ENCODE results near the gene TMEM258. TPM values are rescaled to one million over a fixed set of nuclear protein-coding genes. Genes with fewer than 3 reads are reported as not detected.

Gene TMEM258
- total and polyA plus RNA-seq, 9 donors = 124 to 196 (median 139) TPM

DNA sequence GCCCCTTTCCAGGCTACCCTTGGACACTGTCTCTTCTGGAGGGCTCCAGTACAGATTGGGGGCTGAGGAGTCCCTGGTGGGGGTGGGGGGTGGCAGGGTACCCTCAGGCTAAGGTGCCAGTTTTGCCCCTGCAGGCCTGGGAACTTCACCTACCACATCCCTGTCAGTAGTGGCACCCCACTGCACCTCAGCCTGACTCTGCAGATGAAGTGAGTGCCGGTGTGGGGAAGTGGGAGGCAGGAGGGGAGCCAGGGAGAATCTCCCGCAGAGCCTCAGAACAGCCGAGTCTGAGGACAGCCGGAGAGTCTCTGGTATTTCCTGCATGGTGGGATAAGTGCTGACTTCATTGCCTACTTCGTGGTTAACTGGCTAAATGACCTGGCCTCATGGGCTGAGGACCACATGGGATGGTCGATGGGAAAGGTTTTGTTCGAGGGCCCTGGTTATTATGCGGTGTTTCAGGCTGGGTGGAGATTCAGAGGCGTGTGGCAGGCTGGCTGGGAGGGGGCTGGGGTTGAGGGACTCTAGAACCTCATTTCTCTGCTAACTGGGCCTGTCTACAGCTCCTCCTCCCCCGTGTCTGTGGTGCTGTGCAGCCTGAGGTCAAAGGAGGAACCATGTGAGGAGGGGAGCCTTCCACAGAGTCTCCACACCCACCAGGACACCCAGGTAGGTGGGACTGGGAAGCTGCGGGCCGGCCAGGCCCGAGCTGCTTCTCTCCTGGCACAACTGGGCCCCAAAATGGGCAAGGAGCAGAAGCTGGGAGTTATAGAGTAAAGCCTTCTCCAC, 8.5 kb downstream of the TMEM258 start:
- 49% methylated on average over 7 of the region's 13 CpGs for WGBS (ENCODE audit: insufficient coverage)
- H3K36me3 ChIP-seq (ENCODE audit: control insufficient read depth, insufficient read depth, low read length) = peaks cover 54% of the 10 kb centered on the region
- no peak overlapping the region for H3K27ac ChIP-seq (ENCODE audit: low read length)
- DNase-seq = no peak
- H3K4me3 ChIP-seq (ENCODE audit: low read length) = no peak overlapping the region
- no peaks in the 10 kb centered on the region for H3K9me3 ChIP-seq (replicated peaks; ENCODE audit: control insufficient read depth, low read depth, low read length)
- peaks cover 14% of the 10 kb centered on the region for H3K4me1 ChIP-seq (ENCODE audit: control insufficient read depth, insufficient read depth, low read length)
- no peaks in the 10 kb centered on the region for H3K27me3 ChIP-seq (ENCODE audit: control insufficient read depth, insufficient read depth, low read length)

DNA sequence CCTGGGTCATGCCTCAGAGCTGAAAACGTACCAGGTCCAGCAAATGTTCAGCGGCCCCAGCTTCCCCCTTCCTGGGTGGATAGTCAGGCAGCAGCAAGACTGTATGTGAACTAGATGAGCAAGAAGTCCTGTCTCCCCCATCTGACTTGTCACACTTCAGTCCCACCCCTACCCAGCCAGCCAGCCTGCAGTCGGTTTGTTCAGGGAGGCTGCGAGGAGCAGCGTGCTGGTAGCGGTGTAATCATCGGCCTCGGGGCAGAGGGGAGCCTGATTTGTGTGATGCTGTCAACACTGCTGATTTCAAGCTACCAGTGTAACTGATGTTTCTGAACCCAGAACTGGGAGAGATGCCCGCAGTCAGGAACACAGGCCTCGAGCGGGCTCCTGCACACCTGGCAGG, 9.6 kb downstream of the TMEM258 start:
- DNase-seq = no peak
- peaks cover 44% of the 10 kb centered on the region for H3K36me3 ChIP-seq (ENCODE audit: control insufficient read depth, insufficient read depth, low read length)
- no peak overlapping the region for H3K27ac ChIP-seq (ENCODE audit: low read length)
- peaks cover 14% of the 10 kb centered on the region for H3K4me1 ChIP-seq (ENCODE audit: control insufficient read depth, insufficient read depth, low read length)
- no peak overlapping the region for H3K4me3 ChIP-seq (ENCODE audit: low read length)
- no peaks in the 10 kb centered on the region for H3K9me3 ChIP-seq (replicated peaks; ENCODE audit: control insufficient read depth, low read depth, low read length)
- peaks cover 2% of the 10 kb centered on the region for H3K27me3 ChIP-seq (ENCODE audit: control insufficient read depth, insufficient read depth, low read length)
- WGBS (ENCODE audit: insufficient coverage) = 81% methylated on average over 9 of the region's 11 CpGs

DNA sequence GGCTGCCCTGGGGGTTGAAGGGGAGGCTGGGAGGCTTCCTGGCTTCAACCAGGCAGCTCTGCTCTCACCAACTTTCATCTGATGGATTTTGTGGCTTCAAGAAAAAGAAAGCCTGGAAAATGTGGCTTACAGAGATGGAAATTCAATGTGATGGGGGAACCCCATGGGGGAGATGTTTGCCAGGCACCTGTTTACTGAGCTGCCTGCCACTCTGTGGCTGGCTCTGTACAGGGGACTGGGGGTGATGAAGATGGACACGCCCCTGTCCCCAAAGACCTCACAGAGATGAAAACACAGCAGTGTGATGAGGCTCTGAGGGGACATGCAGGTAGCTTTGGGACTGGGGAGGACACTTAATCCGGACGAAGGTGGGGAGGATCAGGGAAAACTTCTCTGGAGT, 10.1 kb downstream of the TMEM258 start:
- Histone ChIP-seq H3K27ac (ENCODE audit: low read length) (no peak overlapping the region), H3K36me3 (ENCODE audit: control insufficient read depth, insufficient read depth, low read length) (peaks cover 38% of the 10 kb centered on the region), H3K27me3 (ENCODE audit: control insufficient read depth, insufficient read depth, low read length) (peaks cover 7% of the 10 kb centered on the region), H3K4me1 (ENCODE audit: control insufficient read depth, insufficient read depth, low read length) (peaks cover 19% of the 10 kb centered on the region), H3K9me3 (replicated peaks; ENCODE audit: control insufficient read depth, low read depth, low read length) (no peaks in the 10 kb centered on the region), H3K4me3 (ENCODE audit: low read length) (no peak overlapping the region)
- WGBS (ENCODE audit: insufficient coverage) = 77% methylated on average over 3 of the region's 3 CpGs
- DNase-seq = no peak

DNA sequence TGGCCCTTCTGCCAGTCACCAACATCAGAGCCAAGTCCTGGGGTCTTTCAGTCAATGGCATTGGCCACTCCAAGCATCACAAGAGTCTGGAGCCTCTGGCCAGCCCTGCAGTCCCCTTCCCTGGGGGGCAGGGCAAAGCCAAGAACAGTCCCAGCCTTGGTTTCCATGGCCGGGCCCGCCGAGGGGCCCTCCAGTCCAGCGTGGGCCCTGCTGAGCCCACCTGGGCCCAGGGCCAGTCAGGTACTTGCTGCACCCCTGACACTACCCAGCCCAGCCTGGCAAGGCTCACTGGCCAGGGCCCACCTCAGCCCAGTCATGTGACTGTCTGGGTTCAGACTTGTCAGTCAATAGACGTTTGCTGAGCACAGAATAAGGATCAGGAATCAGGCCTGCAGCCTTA, 10.8 kb downstream of the TMEM258 start:
- H3K4me1 ChIP-seq (ENCODE audit: control insufficient read depth, insufficient read depth, low read length) = peaks cover 22% of the 10 kb centered on the region
- peaks cover 31% of the 10 kb centered on the region for H3K36me3 ChIP-seq (ENCODE audit: control insufficient read depth, insufficient read depth, low read length)
- H3K4me3 ChIP-seq (ENCODE audit: low read length) = no peak overlapping the region
- 80% methylated on average over 5 of the region's 5 CpGs for WGBS (ENCODE audit: insufficient coverage)
- H3K9me3 ChIP-seq (replicated peaks; ENCODE audit: control insufficient read depth, low read depth, low read length) = no peaks in the 10 kb centered on the region
- H3K27me3 ChIP-seq (ENCODE audit: control insufficient read depth, insufficient read depth, low read length) = peaks cover 7% of the 10 kb centered on the region
- H3K27ac ChIP-seq (ENCODE audit: low read length) = no peak overlapping the region
- no peak for DNase-seq

DNA sequence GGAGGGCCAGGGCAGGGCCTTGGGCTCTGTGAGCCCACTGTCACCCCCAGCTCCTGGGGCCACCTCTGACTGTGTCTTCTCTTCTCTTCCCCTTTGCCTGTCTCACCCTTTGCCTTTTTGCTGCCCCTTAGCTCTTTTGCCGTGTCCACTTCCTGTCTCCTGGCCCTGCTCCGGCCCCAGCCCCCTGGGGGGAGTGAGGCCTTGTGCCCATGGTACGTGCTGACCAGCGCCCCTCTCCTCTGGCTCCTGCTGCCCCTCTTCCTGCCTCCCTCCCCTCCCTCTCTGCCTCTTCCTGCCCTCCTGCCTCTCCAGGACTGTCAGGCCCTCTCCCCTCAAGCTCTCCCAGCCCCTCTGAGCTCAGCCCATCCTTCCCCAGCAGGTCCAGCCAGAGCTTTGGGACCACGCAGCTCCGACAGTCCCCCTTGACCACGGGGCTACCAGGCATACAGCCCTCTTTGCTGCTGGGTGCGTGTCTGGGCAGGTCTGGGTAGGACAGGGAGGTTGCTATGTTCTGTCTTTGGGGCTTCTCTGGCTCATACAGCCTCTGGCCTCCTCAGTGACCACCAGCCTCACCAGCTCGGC, 11.7 kb downstream of the TMEM258 start:
- no peak for DNase-seq

DNA sequence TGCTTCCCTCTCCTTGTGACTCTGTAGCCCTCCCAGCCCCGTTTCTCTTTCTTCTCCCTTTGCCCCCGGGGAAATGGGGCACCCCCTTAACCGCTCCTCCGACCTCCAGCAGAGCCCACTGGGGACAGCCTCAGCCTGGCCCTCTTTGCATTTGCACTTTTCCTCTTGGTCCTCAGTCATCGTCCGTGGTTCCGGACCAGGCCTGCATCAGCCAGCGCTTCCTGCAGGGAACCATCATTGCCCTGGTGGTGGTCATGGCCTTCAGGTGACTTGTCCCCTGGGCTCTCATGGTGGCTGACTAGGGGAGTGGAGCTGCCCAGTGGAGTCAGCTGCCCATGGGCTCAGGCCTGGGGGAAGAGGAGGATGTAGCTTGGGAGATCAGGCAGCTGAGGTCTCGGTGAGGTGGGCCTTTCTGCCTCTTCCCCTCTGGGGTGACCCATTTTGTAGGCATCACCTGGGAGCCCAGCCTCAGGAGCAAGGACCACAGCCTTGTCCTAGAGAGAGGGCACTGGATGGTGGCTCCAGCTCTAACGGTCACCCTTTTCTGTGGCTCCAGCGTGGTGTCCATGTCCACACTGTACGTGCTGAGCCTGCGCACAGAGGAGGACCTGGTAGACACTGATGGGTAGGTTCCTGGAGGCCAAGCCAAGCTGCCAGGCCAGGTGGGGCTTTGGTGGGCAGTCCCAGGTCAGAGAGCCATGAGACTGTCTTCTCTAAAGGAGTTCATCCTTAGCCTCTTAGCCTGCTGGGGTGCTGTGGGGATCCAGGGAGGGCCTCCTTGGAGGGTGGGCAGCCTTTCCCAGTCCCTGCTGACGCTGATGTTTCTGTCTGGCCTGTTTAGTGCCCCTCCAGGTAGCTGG, 12.5 kb downstream of the TMEM258 start:
- no peaks in the 10 kb centered on the region for H3K9me3 ChIP-seq (replicated peaks; ENCODE audit: control insufficient read depth, low read depth, low read length)
- peaks cover 15% of the 10 kb centered on the region for H3K36me3 ChIP-seq (ENCODE audit: control insufficient read depth, insufficient read depth, low read length)
- H3K27ac ChIP-seq (ENCODE audit: low read length) = no peak overlapping the region
- 90% methylated on average over 10 of the region's 14 CpGs for WGBS (ENCODE audit: insufficient coverage)
- H3K4me3 ChIP-seq (ENCODE audit: low read length) = no peak overlapping the region
- peaks cover 22% of the 10 kb centered on the region for H3K4me1 ChIP-seq (ENCODE audit: control insufficient read depth, insufficient read depth, low read length)
- DNase-seq = no peak
- H3K27me3 ChIP-seq (ENCODE audit: control insufficient read depth, insufficient read depth, low read length) = peaks cover 7% of the 10 kb centered on the region

More for the DNA sequence above, 11.7 kb downstream of the TMEM258 start:
- H3K4me3 ChIP-seq (ENCODE audit: low read length) = no peak overlapping the region
- peaks cover 7% of the 10 kb centered on the region for H3K27me3 ChIP-seq (ENCODE audit: control insufficient read depth, insufficient read depth, low read length)
- H3K36me3 ChIP-seq (ENCODE audit: control insufficient read depth, insufficient read depth, low read length) = peaks cover 22% of the 10 kb centered on the region
- H3K27ac ChIP-seq (ENCODE audit: low read length) = no peak overlapping the region
- no peaks in the 10 kb centered on the region for H3K9me3 ChIP-seq (replicated peaks; ENCODE audit: control insufficient read depth, low read depth, low read length)
- peaks cover 22% of the 10 kb centered on the region for H3K4me1 ChIP-seq (ENCODE audit: control insufficient read depth, insufficient read depth, low read length)
- WGBS (ENCODE audit: insufficient coverage) = 63% methylated on average over 7 of the region's 9 CpGs

DNA sequence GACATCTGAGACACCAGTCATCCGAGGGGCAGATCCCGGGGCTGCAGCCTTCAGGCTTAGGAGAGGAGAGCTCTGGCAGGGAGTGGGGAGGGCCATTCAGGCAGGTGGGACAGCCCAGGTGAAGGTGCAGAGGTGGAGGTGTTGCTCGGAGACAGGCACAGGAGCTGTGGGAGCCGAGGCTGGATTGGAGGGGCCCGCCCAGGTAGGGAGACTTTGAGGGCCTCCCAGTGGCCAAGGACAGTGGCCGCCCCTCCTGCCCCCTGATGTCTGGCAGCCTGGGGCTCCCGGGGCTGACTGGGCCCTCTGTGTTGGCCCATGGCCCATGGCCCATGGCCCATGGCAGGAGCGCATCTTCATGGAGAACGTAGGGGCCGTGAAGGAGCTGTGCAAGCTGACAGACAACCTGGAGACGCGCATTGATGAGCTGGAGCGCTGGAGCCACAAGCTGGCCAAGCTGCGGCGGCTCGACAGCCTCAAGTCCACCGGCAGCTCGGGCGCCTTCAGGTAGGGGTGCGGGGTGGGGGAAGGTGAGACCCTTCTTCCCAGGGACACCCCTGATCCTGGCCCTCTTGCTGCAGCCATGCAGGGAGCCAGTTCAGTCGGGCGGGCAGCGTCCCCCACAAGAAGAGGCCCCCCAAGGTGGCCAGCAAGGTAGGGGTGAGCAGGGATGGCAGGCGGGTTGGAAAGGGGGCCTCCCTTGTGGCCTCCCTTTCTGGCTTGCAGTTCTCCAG, 13.3 kb downstream of the TMEM258 start:
- Histone ChIP-seq H3K4me1 (ENCODE audit: control insufficient read depth, insufficient read depth, low read length) (peaks cover 22% of the 10 kb centered on the region), H3K9me3 (replicated peaks; ENCODE audit: control insufficient read depth, low read depth, low read length) (no peaks in the 10 kb centered on the region), H3K36me3 (ENCODE audit: control insufficient read depth, insufficient read depth, low read length) (peaks cover 8% of the 10 kb centered on the region), H3K4me3 (ENCODE audit: low read length) (no peak overlapping the region), H3K27ac (ENCODE audit: low read length) (no peak overlapping the region), H3K27me3 (ENCODE audit: control insufficient read depth, insufficient read depth, low read length) (peaks cover 7% of the 10 kb centered on the region)
- no peak for DNase-seq
- WGBS (ENCODE audit: insufficient coverage) = 85% methylated on average over 22 of the region's 24 CpGs

DNA sequence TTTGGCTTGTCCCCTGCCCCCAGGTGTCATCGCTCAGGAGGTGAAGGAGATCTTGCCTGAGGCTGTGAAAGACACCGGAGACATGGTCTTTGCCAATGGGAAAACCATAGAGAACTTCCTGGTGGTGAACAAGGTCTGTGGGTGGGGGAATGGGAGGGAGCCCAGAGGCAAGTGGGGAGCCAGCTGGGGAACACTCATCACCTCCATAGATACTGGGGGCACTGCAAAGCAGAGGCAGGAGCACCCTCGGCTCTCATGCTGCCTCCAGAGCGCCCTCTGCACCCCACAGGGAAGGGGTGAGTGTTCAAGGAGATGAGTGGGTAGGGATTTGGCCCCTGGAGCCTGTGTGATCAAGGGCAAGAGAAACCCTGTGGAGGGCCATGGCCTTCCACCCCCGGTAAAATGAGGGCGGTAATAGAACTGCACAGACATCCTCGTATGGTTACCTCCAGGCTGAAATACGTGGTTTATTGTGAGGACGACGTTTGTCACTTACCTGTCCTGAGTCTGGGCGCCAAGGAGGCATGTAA, 14.0 kb downstream of the TMEM258 start:
- H3K4me1 ChIP-seq (ENCODE audit: control insufficient read depth, insufficient read depth, low read length) = peaks cover 22% of the 10 kb centered on the region
- no peaks in the 10 kb centered on the region for H3K9me3 ChIP-seq (replicated peaks; ENCODE audit: control insufficient read depth, low read depth, low read length)
- 80% methylated on average over 6 of the region's 11 CpGs for WGBS (ENCODE audit: insufficient coverage)
- H3K36me3 ChIP-seq (ENCODE audit: control insufficient read depth, insufficient read depth, low read length) = peaks cover 2% of the 10 kb centered on the region
- no peak overlapping the region for H3K4me3 ChIP-seq (ENCODE audit: low read length)
- no peak for DNase-seq
- H3K27me3 ChIP-seq (ENCODE audit: control insufficient read depth, insufficient read depth, low read length) = peaks cover 7% of the 10 kb centered on the region
- H3K27ac ChIP-seq (ENCODE audit: low read length) = no peak overlapping the region

DNA sequence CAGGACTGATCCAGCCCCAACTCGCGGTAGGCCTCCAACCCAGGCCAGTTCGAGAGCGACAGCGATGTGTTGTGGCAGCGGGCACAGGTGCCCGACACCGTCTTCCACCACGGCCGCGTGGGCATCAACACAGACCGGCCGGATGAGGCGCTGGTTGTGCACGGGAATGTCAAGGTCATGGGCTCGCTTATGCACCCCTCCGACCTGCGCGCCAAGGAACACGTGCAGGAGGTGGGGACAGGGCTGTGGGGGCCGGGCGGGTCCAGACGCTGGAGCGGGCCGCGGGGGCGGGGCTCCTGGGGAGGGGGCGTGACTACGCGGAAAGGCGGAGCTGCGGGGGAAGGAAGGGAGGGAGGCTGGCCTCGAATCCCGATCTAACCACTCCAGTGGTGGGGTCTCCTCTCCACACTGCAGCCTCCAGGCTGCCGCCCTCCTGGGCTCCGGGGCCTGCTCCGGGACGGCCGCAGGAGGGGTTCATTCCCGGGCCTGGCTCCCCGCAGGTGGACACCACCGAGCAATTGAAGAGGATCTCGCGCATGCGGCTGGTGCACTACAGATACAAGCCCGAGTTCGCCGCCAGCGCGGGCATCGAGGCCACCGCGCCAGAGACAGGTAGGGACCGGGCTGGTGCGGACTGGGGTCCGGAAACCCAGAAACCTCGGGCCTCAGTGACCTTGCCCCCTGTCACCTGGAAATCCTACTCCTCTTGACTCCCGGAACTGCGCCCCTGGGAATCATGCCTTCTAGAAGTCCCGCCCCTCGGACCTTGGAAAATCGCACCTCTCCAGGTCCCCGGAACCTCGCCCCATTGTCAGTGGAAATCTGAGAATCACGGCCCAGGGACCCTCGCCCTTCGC, 14.9 kb downstream of the TMEM258 start:
- 39% methylated on average over 51 of the region's 67 CpGs for WGBS (ENCODE audit: insufficient coverage)
- no peak overlapping the region for H3K27ac ChIP-seq (ENCODE audit: low read length)
- H3K4me3 ChIP-seq (ENCODE audit: low read length) = peak overlapping the region; percentile 15
- H3K27me3 ChIP-seq (ENCODE audit: control insufficient read depth, insufficient read depth, low read length) = peaks cover 7% of the 10 kb centered on the region
- H3K4me1 ChIP-seq (ENCODE audit: control insufficient read depth, insufficient read depth, low read length) = peaks cover 24% of the 10 kb centered on the region
- no peaks in the 10 kb centered on the region for H3K9me3 ChIP-seq (replicated peaks; ENCODE audit: control insufficient read depth, low read depth, low read length)
- DNase-seq = peak; percentile 47
- no peaks in the 10 kb centered on the region for H3K36me3 ChIP-seq (ENCODE audit: control insufficient read depth, insufficient read depth, low read length)

All from muscle of leg (tissue), 11 donors.